Activated CD8-positive, alpha-beta memory T cell treated with anti-CD3 and anti-CD28 coated beads, Interleukin-2, amount 50 U/mL, for 24 hours (primary cell): ENCODE data around the gene PCDHGC3.

Experiments used
- DNase-seq: peaks from one replicate; pipeline ENCODE4 v3.0.0-alpha.2; 2020; ENCODE audit errors: extremely low read depth

PCDHGC3 gene

GRCh38 chr5:141485321-141486055 lies 9.7 kb downstream of the PCDHGC3 start:
- no peak for DNase-seq

GRCh38 chr5:141486091-141486490 lies 10.3 kb downstream of the PCDHGC3 start:
- no peak for DNase-seq

GRCh38 chr5:141487131-141487530 lies 11.4 kb downstream of the PCDHGC3 start:
- DNase-seq: no peak

GRCh38 chr5:141488591-141489561 lies 13.1 kb downstream of the PCDHGC3 start, which contains the start of gene PCDHGC5:
TSS of gene PCDHGC5 (plus strand) at chr5:141489081. CDS start at chr5:141489241, 160 bp downstream.
- DNase-seq: no peak

- no peak for DNase-seq
Observed at GRCh38 chr5:141489841-141490240, 14.1 kb downstream of the PCDHGC3 start.

- no peak for DNase-seq
Observed at GRCh38 chr5:141490271-141490670, 14.5 kb downstream of the PCDHGC3 start.

GRCh38 chr5:141490771-141491170 lies 15.0 kb downstream of the PCDHGC3 start:
- DNase-seq: no peak

- no peak for DNase-seq
Observed at GRCh38 chr5:141491323-141492167, 15.8 kb downstream of the PCDHGC3 start.

- DNase-seq: no peak
Observed at GRCh38 chr5:141492168-141492885, 16.6 kb downstream of the PCDHGC3 start.

GRCh38 chr5:141493500-141494422 lies 18.0 kb downstream of the PCDHGC3 start:
- DNase-seq: no peak

- DNase-seq: no peak
Observed at GRCh38 chr5:141494761-141495452, 19.1 kb downstream of the PCDHGC3 start.

GRCh38 chr5:141495453-141495811 lies 19.7 kb downstream of the PCDHGC3 start:
- no peak for DNase-seq

GRCh38 chr5:141496038-141496437 lies 20.3 kb downstream of the PCDHGC3 start:
- no peak for DNase-seq

- DNase-seq: no peak
Observed at GRCh38 chr5:141501761-141502160, 26.0 kb downstream of the PCDHGC3 start.

GRCh38 chr5:141503681-141504080 lies 27.9 kb downstream of the PCDHGC3 start:
- no peak for DNase-seq

GRCh38 chr5:141504216-141504615 lies 28.4 kb downstream of the PCDHGC3 start:
- no peak for DNase-seq

- no peak for DNase-seq
Observed at GRCh38 chr5:141506381-141507155, 30.8 kb downstream of the PCDHGC3 start.

GRCh38 chr5:141507387-141508091 lies 31.8 kb downstream of the PCDHGC3 start:
- DNase-seq: no peak
